Measurements from ENCODE around the gene ROPN1B. TPM values are rescaled to one million over a fixed set of nuclear protein-coding genes. Genes with fewer than 3 reads are reported as not detected.

ROPN1B gene
- total RNA-seq, 1 experiment from 2014 or later = 2.2 TPM

- ATAC-seq (no peak), DNase-seq (ENCODE audit: low read depth, low spot score) (no peak)
- no TSS peak for BruUV-seq (replicated peaks)
- intact Hi-C loops (cut with micrococcal nuclease) = no loop called here
- TF ChIP-seq CBX3 (IDR thresholded peaks at IDR 0.05; ENCODE audit: low read depth) (no peak), POLR2AphosphoS5 (IDR thresholded peaks at IDR 0.05; ENCODE audit: low read depth, low read length) (no peak), RAD21 (IDR thresholded peaks at IDR 0.05; ENCODE audit: low read depth) (no peak), EZH2phosphoT487 (IDR thresholded peaks at IDR 0.05; ENCODE audit: borderline replicate concordance) (no peak), SIN3A (IDR thresholded peaks at IDR 0.05; ENCODE audit: low read depth) (no peak), FOSL1 (IDR thresholded peaks at IDR 0.05; ENCODE audit: low read depth) (no peak)
- TF ChIP-seq, protein P1, sequence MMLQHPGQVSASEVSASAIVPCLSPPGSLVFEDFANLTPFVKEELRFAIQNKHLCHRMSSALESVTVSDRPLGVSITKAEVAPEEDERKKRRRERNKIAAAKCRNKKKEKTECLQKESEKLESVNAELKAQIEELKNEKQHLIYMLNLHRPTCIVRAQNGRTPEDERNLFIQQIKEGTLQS (IDR thresholded peaks at IDR 0.05) = no peak
- Histone ChIP-seq H3K27ac (ENCODE audit: low read depth, low read length) (no peak overlapping the region), H2AFZ (ENCODE audit: low read depth, low read length, poor library complexity, severe bottlenecking) (no peak overlapping the region), H3K27me3 (ENCODE audit: insufficient read depth, low read length) (no peaks in the 10 kb centered on the region), H3K4me3 (replicated peaks in 1 of 2; ENCODE audit: low read depth in 1 of 2, low read length in 2 of 2) (no peak overlapping the region), H3K4me1 (ENCODE audit: control insufficient read depth in 1 of 2, insufficient read depth in 2 of 2, low read length in 2 of 2) (peaks cover 0 to 3% of the 10 kb centered on the region in 2 experiments; a peak in 1 of 4 replicates), H3K9me3 (ENCODE audit: control insufficient read depth in 1 of 2, insufficient read depth in 1 of 2, low read depth in 1 of 2, low read length in 2 of 2) (no peaks in the 10 kb centered on the region), H3K9ac (ENCODE audit: low read length) (no peak overlapping the region), H3K9me2 (ENCODE audit: insufficient read depth) (no peaks in the 10 kb centered on the region), H4K20me1 (ENCODE audit: insufficient read depth) (no peaks in the 10 kb centered on the region), H3K36me3 (ENCODE audit: control insufficient read depth in 1 of 2, insufficient read depth in 2 of 2, low read length in 2 of 2) (no peaks in the 10 kb centered on the region), H3K79me2 (ENCODE audit: insufficient read depth, low read length) (no peaks in the 10 kb centered on the region), H3K4me2 (ENCODE audit: low read length) (no peak overlapping the region)
- ChIA-PET POLR2A (no interaction called here), CTCF (no interaction called here), RAD21 (ENCODE audit: low non-redundant PET in 1 of 2, low total read pairs in 2 of 2, uncharacterized antibody in 2 of 2, unreplicated experiment in 2 of 2) (no interaction called here)
Observed at GRCh38 chr3:125965505-125965904, 3.5 kb upstream of the ROPN1B start.

DNA sequence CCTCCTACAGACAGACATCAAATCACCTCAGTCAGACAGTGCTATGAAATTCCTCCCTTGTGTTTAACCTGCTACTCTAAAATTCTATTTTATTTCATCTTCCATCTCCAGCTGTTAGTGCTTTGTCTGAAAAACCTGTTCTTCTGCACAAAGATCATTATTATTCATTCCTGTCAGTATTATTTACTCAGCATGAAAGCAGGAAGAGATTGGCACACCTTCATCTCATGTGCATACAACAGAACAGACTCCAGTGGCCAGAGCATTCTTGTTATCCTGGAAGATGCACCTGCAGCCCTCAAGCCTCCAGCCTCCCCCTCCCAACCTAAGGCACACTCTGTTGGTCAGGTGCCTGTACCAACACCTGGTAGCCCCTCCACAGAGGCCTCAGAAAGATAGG is 1.8 kb upstream of the ROPN1B start:
- Histone ChIP-seq H4K20me1 (ENCODE audit: insufficient read depth) (no peaks in the 10 kb centered on the region), H3K9me2 (ENCODE audit: insufficient read depth) (no peaks in the 10 kb centered on the region), H3K27ac (ENCODE audit: low read depth, low read length) (no peak overlapping the region), H3K9ac (ENCODE audit: low read length) (no peak overlapping the region), H3K36me3 (ENCODE audit: control insufficient read depth in 1 of 2, insufficient read depth in 2 of 2, low read length in 2 of 2) (no peaks in the 10 kb centered on the region), H3K4me1 (ENCODE audit: control insufficient read depth in 1 of 2, insufficient read depth in 2 of 2, low read length in 2 of 2) (peaks cover 0 to 3% of the 10 kb centered on the region in 2 experiments; a peak in 2 of 4 replicates), H3K9me3 (ENCODE audit: control insufficient read depth in 1 of 2, insufficient read depth in 1 of 2, low read depth in 1 of 2, low read length in 2 of 2) (no peaks in the 10 kb centered on the region), H3K79me2 (ENCODE audit: insufficient read depth, low read length) (no peaks in the 10 kb centered on the region), H3K4me2 (ENCODE audit: low read length) (no peak overlapping the region), H2AFZ (ENCODE audit: low read depth, low read length, poor library complexity, severe bottlenecking) (no peak overlapping the region), H3K27me3 (ENCODE audit: insufficient read depth, low read length) (no peaks in the 10 kb centered on the region), H3K4me3 (replicated peaks in 1 of 2; ENCODE audit: low read depth in 1 of 2, low read length in 2 of 2) (no peak overlapping the region)
- POLR2A ChIA-PET = no interaction called here
- BruUV-seq (replicated peaks) = no TSS peak
- ATAC-seq (no peak), DNase-seq (ENCODE audit: low read depth, low spot score) (no peak)
- RAD21 ChIA-PET (ENCODE audit: low non-redundant PET in 1 of 2, low total read pairs in 2 of 2, uncharacterized antibody in 2 of 2, unreplicated experiment in 2 of 2) = no interaction called here
- CTCF ChIA-PET = no interaction called here
- intact Hi-C loops (cut with micrococcal nuclease) = no loop called here
- TF ChIP-seq SP1 (IDR thresholded peaks at IDR 0.05; ENCODE audit: low read depth) (no peak), POLR2A (IDR thresholded peaks at IDR 0.05; ENCODE audit: borderline replicate concordance, extremely low read depth, insufficient read depth, insufficient read length) (no peak), MAX (IDR thresholded peaks at IDR 0.05) (no peak), SRF (IDR thresholded peaks at IDR 0.05; ENCODE audit: low read depth) (no peak), CTCF (IDR thresholded peaks at IDR 0.05 in 2 of 3, conservative IDR thresholded peaks at IDR 0.05 in 1 of 3; ENCODE audit: borderline replicate concordance in 1 of 3, insufficient read depth in 1 of 3, low read depth in 2 of 3, low read length in 2 of 3) (no peak), ZNF274 (IDR thresholded peaks at IDR 0.05; ENCODE audit: low read depth, low read length) (no peak), FOSL1 (IDR thresholded peaks at IDR 0.05; ENCODE audit: low read depth) (no peak), YY1 (IDR thresholded peaks at IDR 0.05; ENCODE audit: extremely low read depth, insufficient replicate concordance, low read depth, low read length) (no peak), ZFX (IDR thresholded peaks at IDR 0.05) (no peak), SIN3A (IDR thresholded peaks at IDR 0.05; ENCODE audit: low read depth) (no peak), EGR1 (IDR thresholded peaks at IDR 0.05; ENCODE audit: low read depth) (no peak), REST (IDR thresholded peaks at IDR 0.05; ENCODE audit: low read depth) (no peak)
